Mesodermal cell (in vitro differentiated cells): Measurements from ENCODE around the gene IFNG.

ENCODE experiments used
- H3K27ac ChIP-seq: 2 replicates; pipeline ENCODE4 v1.7.0; 2013; ENCODE audit warnings: mild to moderate bottlenecking, low read depth, low read length, moderate library complexity; ENCODE audit not compliant: severe bottlenecking
- H3K36me3 ChIP-seq: 2 replicates; pipeline ENCODE4 v1.7.1; 2013; ENCODE audit warnings: mild to moderate bottlenecking, low read length, moderate library complexity; ENCODE audit not compliant: control insufficient read depth, insufficient read depth
- H3K4me1 ChIP-seq: one replicate; pipeline ENCODE4 v1.7.1; 2013; ENCODE audit warnings: mild to moderate bottlenecking, low read length; ENCODE audit not compliant: insufficient read depth, control insufficient read depth, poor library complexity, severe bottlenecking
- H3K4me3 ChIP-seq: 2 replicates; pipeline ENCODE4 v1.7.0; 2013; ENCODE audit warnings: low read length, control low read depth, mild to moderate bottlenecking; ENCODE audit not compliant: insufficient read depth, poor library complexity, severe bottlenecking; ENCODE audit errors: extremely low read depth
- H3K9me3 ChIP-seq: 2 replicates; pipeline ENCODE4 v1.7.1; 2013; ENCODE audit warnings: mild to moderate bottlenecking, low read length, moderate library complexity; ENCODE audit not compliant: control insufficient read depth
- WGBS, 2 experiments: methylation state at CpG; one replicate each; pipeline ENCODE4 v1.1.5; 2013; ENCODE audit warnings: missing lambda C conversion rate in 2 of 2; ENCODE audit not compliant: insufficient coverage in 2 of 2; 5-methylcytosine and 5-hydroxymethylcytosine counted together

The IFNG gene

DNA sequence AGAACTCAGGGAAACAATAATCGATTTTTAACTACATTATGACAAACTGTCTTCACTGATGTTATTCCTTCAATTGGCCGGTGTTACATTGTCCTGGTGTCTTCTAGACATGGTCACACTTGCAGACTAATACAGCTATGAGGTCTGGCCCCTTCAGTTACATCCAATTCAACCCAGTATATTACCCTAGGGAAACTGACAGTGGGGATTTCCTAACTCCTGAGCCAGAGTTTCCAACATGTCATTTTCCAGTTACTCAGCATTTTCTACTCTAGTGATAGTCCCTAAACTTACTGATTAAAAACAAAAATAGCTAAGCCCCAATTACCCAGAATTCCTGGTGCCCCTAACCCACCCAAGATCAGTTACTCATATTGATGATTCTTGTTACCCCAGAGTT lies 21.1 kb downstream of the IFNG start:
- no peak overlapping the region for H3K4me3 ChIP-seq
- no peaks in the 10 kb centered on the region for H3K4me1 ChIP-seq
- 100% methylated on average over 2 of the region's 2 CpGs for WGBS, 2 experiments
- no peaks in the 10 kb centered on the region for H3K36me3 ChIP-seq
- H3K9me3 ChIP-seq: no peaks in the 10 kb centered on the region
- H3K27ac ChIP-seq: no peak overlapping the region

DNA sequence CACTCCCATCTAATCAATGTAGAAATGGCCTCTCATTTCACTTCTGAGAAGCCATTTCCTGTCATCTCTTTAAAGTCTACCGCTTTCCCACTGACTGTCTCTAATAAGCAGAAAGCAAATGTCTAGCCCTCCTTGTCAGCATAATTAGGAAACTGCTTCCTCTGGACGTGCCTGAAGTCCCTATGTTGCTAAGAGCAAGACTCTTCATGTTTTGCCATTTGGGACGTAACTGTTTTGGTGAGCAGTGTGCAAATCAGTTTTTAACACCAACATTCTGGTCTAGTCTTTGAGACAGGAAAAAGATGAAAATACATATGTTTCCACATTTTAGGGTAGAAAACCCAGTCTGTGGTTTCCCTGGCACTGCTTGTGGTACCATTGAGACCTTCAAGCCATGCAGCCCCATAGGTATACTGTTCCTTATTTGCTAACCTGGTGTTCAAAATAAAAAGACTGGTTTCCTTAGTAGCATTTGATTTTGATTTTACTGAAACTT lies 22.2 kb downstream of the IFNG start:
- 72 to 97% methylated on average over 3 of the region's 3 CpGs for WGBS, 2 experiments
- no peak overlapping the region for H3K27ac ChIP-seq
- no peaks in the 10 kb centered on the region for H3K4me1 ChIP-seq
- no peaks in the 10 kb centered on the region for H3K9me3 ChIP-seq
- H3K36me3 ChIP-seq: no peaks in the 10 kb centered on the region
- H3K4me3 ChIP-seq: no peak overlapping the region

DNA sequence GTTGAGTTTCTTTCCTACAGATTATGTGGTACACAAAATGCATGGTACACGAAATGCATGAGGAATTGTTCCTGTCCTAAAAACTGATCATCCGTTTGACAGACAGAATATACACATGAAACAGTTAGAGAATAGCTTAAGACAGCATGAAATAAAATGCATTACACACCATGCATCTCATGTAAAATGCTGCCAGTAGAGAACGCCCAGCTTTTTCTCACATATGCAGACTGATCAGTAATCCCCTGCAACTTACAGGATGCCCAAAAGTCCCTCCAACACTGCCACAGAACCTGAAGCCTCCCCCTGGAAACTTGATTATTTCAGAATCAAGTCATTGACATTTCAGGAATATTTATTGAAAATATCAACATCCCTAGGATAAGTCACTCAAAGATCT lies 24.0 kb downstream of the IFNG start:
- Histone ChIP-seq H3K27ac (no peak overlapping the region), H3K4me3 (no peak overlapping the region), H3K36me3 (no peaks in the 10 kb centered on the region), H3K9me3 (no peaks in the 10 kb centered on the region), H3K4me1 (no peaks in the 10 kb centered on the region)
- WGBS, 2 experiments: 83 to 100% methylated on average over 1 to 2 of the region's 3 CpGs

DNA sequence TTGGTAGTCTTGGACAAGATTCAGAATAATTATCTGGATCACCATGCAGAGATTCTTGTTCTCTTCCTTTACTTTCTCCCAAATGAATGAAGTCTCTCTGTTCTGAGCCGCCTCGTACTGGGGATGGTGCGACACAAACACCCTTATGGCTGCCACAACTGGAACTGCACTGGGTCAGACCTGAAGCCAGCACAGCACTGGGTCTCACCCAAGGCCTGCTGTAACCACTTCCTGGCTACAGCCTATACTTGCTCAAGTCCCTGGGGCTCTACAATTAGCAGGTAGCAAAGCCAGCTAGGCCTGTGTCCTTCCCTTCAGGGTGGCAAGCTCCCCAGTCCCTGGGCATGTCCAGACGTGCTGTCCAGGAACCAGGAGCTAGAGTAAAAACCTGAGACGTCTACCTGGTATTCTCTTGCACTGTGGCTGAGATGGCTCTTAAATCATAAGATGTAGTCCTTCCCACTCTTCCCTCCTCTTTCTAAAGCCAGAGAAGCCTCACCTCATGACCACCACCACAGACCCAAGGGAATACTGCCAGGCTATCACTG lies 27.6 kb downstream of the IFNG start:
- Histone ChIP-seq H3K4me3 (no peak overlapping the region), H3K9me3 (peaks cover 5% of the 10 kb centered on the region), H3K27ac (no peak overlapping the region), H3K36me3 (no peaks in the 10 kb centered on the region), H3K4me1 (no peaks in the 10 kb centered on the region)
- 94% methylated on average over 3 to 4 of the region's 5 CpGs for WGBS, 2 experiments

GRCh38 chr12:68129979-68130378 lies 29.6 kb downstream of the IFNG start:
- no peak overlapping the region for H3K27ac ChIP-seq
- WGBS, 2 experiments: 79 to 92% methylated on average over 2 of the region's 2 CpGs
- no peak overlapping the region for H3K4me3 ChIP-seq
- H3K9me3 ChIP-seq: peaks cover 5% of the 10 kb centered on the region
- H3K36me3 ChIP-seq: no peaks in the 10 kb centered on the region
- H3K4me1 ChIP-seq: no peaks in the 10 kb centered on the region

- no peak overlapping the region for H3K27ac ChIP-seq
- 100% methylated on average over 1 of the region's 3 CpGs; no CpG with 5 or more reads in 1 of the 2 experiments for WGBS, 2 experiments
These were observed 37.2 kb downstream of the IFNG start for GRCh38 chr12:68122236-68122920.

DNA sequence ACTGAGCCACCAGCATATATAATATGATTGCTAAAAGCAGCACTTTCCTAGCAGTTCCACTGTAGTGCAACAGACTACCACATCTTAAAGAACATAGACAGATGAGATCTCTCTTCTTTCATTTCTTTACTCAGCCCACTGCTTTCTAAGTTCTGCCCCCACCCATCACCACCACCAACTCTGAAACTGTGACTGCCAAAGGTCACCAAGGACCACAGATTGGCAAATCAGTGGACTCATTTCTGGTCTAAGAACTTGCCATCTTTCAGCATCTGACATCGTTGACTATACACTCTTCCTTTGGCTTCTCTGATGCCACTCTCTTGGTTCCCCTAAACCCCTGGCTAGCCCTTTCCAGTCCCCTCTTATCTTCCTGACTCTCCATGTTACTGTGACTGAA lies 38.4 kb downstream of the IFNG start:
- Histone ChIP-seq H3K27ac (no peak overlapping the region), H3K4me1 (no peaks in the 10 kb centered on the region), H3K36me3 (no peaks in the 10 kb centered on the region), H3K9me3 (no peaks in the 10 kb centered on the region), H3K4me3 (no peak overlapping the region)
- WGBS, 2 experiments: 88 to 92% methylated on average over 1 of the region's 1 CpG

More at GRCh38 chr12:68122236-68122920, 37.2 kb downstream of the IFNG start:
- no peak overlapping the region for H3K4me3 ChIP-seq
- no peaks in the 10 kb centered on the region for H3K9me3 ChIP-seq
- no peaks in the 10 kb centered on the region for H3K4me1 ChIP-seq
- H3K36me3 ChIP-seq: no peaks in the 10 kb centered on the region

GRCh38 chr12:68119724-68120211 lies 39.8 kb downstream of the IFNG start:
- Histone ChIP-seq H3K4me1 (no peaks in the 10 kb centered on the region), H3K27ac (no peak overlapping the region), H3K36me3 (no peaks in the 10 kb centered on the region), H3K4me3 (no peak overlapping the region), H3K9me3 (no peaks in the 10 kb centered on the region)
- WGBS, 2 experiments: 86 to 98% methylated on average over 3 to 4 of the region's 4 CpGs

DNA sequence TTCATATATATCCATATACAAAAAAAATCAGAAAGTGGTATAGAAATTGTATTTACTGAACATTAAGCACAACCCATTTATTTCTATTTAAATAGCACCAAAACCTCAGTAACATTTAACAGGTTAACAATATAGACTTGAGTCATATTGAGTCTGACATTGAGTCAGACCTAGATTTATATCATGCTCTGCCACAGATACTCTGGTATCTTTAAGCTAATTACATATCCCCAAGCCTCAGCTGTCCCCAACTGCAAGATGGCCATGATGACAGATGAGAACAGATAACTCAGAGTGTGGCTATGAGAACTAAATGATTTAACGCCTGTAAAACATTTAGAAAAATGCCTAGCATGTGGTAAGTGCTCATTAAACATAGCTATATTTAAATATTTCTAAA lies 40.3 kb downstream of the IFNG start:
- H3K36me3 ChIP-seq: no peaks in the 10 kb centered on the region
- no peak overlapping the region for H3K27ac ChIP-seq
- H3K4me1 ChIP-seq: no peaks in the 10 kb centered on the region
- H3K4me3 ChIP-seq: no peak overlapping the region
- no CpG with 5 or more reads among the region's 1 CpG for WGBS, 2 experiments
- H3K9me3 ChIP-seq: no peaks in the 10 kb centered on the region

DNA sequence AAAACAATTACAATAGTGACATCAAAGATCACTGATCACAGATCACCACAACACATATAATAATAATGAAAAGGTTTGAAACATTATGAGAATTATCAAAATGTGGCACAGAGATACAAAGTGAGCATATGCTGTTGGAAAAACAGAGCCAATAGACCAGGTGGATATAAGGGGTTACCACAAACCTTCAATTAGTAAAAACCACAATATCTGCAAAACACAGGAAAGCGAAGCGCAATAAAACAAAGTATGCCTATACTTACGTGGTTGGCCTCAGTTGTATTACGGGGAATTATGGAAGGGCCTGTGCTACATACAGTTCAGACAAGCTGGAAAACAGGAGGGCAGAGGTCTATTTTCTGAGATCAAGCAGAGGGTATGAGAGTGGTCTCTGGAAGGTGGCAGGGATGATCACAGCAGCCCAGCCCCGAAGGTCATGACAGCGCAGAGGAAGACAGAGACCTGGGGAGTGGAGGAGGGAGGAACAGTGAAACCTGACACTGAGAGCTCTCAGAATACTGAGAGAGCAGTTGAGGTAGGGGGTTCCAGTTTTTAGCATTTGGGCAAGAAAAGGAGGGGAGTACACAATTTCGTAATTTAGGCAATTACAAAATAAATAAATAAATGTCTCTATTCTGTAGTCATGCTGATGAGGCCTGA lies 41.3 kb downstream of the IFNG start:
- H3K4me3 ChIP-seq: no peak overlapping the region
- no peaks in the 10 kb centered on the region for H3K9me3 ChIP-seq
- H3K4me1 ChIP-seq: no peaks in the 10 kb centered on the region
- no peaks in the 10 kb centered on the region for H3K36me3 ChIP-seq
- H3K27ac ChIP-seq: no peak overlapping the region
- 69 to 74% methylated on average over 6 of the region's 7 CpGs for WGBS, 2 experiments

DNA sequence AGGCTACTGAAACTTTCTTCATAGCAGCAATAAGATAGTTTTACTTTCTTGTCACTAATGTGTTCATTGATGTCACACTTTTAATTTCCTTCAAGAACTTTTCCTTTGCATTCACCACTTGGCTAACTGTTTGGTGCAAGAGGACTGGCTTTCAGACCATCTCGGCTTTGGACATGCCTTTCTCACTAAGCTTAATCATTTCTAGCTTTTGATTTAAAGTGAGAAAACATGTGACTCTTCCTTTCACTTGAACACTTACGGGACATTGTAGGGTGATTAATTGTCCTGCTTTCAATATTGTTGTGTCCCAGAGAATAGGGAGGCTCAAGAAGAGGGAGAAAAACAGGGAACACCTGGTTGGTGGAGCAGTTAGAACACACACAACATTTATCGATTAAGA lies 41.9 kb downstream of the IFNG start:
- WGBS, 2 experiments: no CpG with 5 or more reads among the region's 3 CpGs
- Histone ChIP-seq H3K36me3 (no peaks in the 10 kb centered on the region), H3K4me1 (no peaks in the 10 kb centered on the region), H3K27ac (no peak overlapping the region), H3K4me3 (no peak overlapping the region), H3K9me3 (no peaks in the 10 kb centered on the region)
